Mesothelial cell of epicardium (in vitro differentiated cells): Measurements from ENCODE around the gene ALKBH2. TPM values are rescaled to one million over a fixed set of nuclear protein-coding genes. Genes with fewer than 3 reads are reported as not detected.

ENCODE experiments used
- DNase-seq, 2 experiments: peaks; one replicate each; pipeline ENCODE4 v3.0.0; 2021; ENCODE audit warnings: low spot score in 2 of 2; ENCODE audit not compliant: unreplicated experiment in 2 of 2
- H3K27ac Mint-ChIP-seq: 2 replicates; pipeline ENCODE4 v1.8.0; 2021; ENCODE audit warnings: mixed read lengths
- H3K27me3 Mint-ChIP-seq: 2 replicates; pipeline ENCODE4 v1.8.0; 2021; ENCODE audit warnings: low read depth, mixed read lengths
- H3K36me3 Mint-ChIP-seq: 2 replicates; pipeline ENCODE4 v1.8.0; 2021; ENCODE audit warnings: mixed read lengths
- H3K4me1 Mint-ChIP-seq: 2 replicates; pipeline ENCODE4 v1.8.0; 2021; ENCODE audit warnings: mixed read lengths
- H3K4me3 Mint-ChIP-seq: 2 replicates; pipeline ENCODE4 v1.8.0; 2021; ENCODE audit warnings: mild to moderate bottlenecking, moderate library complexity, mixed read lengths
- H3K9me3 Mint-ChIP-seq: 2 replicates; pipeline ENCODE4 v1.8.0; 2021; ENCODE audit warnings: mixed read lengths
- CTCF ChIP-seq: fragments of 200-600 bp; sonication (generic); IDR thresholded peaks from one replicate; pipeline ENCODE4 v1.5.0; 2021; ENCODE audit warnings: antibody characterized with exemption; ENCODE audit not compliant: unreplicated experiment
- total RNA-seq: library from RNA; stranded (reverse); gene quantifications from 3 replicates; pipeline ENCODE4 v1.2.1, GENCODE V29; 2021

The ALKBH2 gene
- total RNA-seq, 1 donor from 2014 or later = 37.3 TPM

- peaks cover 3% of the 10 kb centered on the region for H3K4me1 Mint-ChIP-seq
- no peak for TF ChIP-seq CTCF
- H3K4me3 Mint-ChIP-seq = no peak overlapping the region
- H3K36me3 Mint-ChIP-seq = no peaks in the 10 kb centered on the region
- peaks cover 22% of the 10 kb centered on the region for H3K27me3 Mint-ChIP-seq
- DNase-seq = no peak
- no peaks in the 10 kb centered on the region for H3K9me3 Mint-ChIP-seq
- no peak overlapping the region for H3K27ac Mint-ChIP-seq
Observed at GRCh38 chr12:109047081-109047805, 46.0 kb downstream of the ALKBH2 start.

- Mint-ChIP-seq H3K36me3 (no peaks in the 10 kb centered on the region), H3K27ac (no peak overlapping the region), H3K4me1 (no peaks in the 10 kb centered on the region), H3K27me3 (peaks cover 27% of the 10 kb centered on the region), H3K4me3 (no peak overlapping the region), H3K9me3 (peaks cover 5% of the 10 kb centered on the region)
- no peak for DNase-seq
- TF ChIP-seq CTCF = no peak
Observed at GRCh38 chr12:109044241-109044640, 49.0 kb downstream of the ALKBH2 start.

Other genes with a start within 250 kb of the ALKBH2 start
- 36.1 to 38.4 TPM (median 37.7 TPM) in 3 replicates for gene SSH1, start 235.9 kb downstream of the ALKBH2 start, total RNA-seq
- gene DAO, start 213.4 kb downstream of the ALKBH2 start, total RNA-seq = not detected in 3 replicates
- gene SVOP, start 72.4 kb downstream of the ALKBH2 start, total RNA-seq = not detected in 3 replicates
- 21.6 to 27.3 TPM (median 23.0 TPM) in 3 replicates for gene USP30, start 40.9 kb downstream of the ALKBH2 start, total RNA-seq
- 48.2 to 49.0 TPM (median 48.7 TPM) in 3 replicates for gene UNG, start 4.1 kb upstream of the ALKBH2 start, total RNA-seq
- 15.4 to 18.2 TPM (median 16.4 TPM) in 3 replicates for gene ACACB, start 23.1 kb upstream of the ALKBH2 start, total RNA-seq
- 0.11 TPM in 1 of 3 replicates, not detected in the others for gene FOXN4, start 215.8 kb upstream of the ALKBH2 start, total RNA-seq